Suppressor macrophage (primary cell): ENCODE results near the gene OLA1.

Source experiments
- DNase-seq, 4 experiments: peaks; one replicate each; pipeline ENCODE4 v3.0.0-alpha.2; 2020 to 2022

Gene OLA1

GRCh38 chr2:174180165-174180724 lies 68.1 kb downstream of the OLA1 start:
- no peak for DNase-seq

GRCh38 chr2:174177316-174177890 lies 70.9 kb downstream of the OLA1 start:
- no peak for DNase-seq

- no peak for DNase-seq
Measured at GRCh38 chr2:174176898-174177297, 71.4 kb downstream of the OLA1 start.

GRCh38 chr2:174174741-174175140 lies 73.6 kb downstream of the OLA1 start:
- DNase-seq: no peak

GRCh38 chr2:174172802-174173355 lies 75.5 kb downstream of the OLA1 start:
- DNase-seq: no peak

GRCh38 chr2:174171686-174172445 lies 76.5 kb downstream of the OLA1 start:
- DNase-seq: no peak

- DNase-seq: no peak
Measured at GRCh38 chr2:174169372-174169771, 79.0 kb downstream of the OLA1 start.

- DNase-seq: no peak
Measured at GRCh38 chr2:174166261-174166660, 82.1 kb downstream of the OLA1 start.

- DNase-seq: no peak
Measured at GRCh38 chr2:174161490-174161889, 86.8 kb downstream of the OLA1 start.

- peak; percentile 47 to 56 (median 53) for DNase-seq
Measured at GRCh38 chr2:174158003-174158402, 90.3 kb downstream of the OLA1 start.

GRCh38 chr2:174157053-174157452 lies 91.3 kb downstream of the OLA1 start:
- no peak for DNase-seq

- DNase-seq: peak; percentile 4 to 39 (median 17)
Measured at GRCh38 chr2:174153757-174154680, 94.3 kb downstream of the OLA1 start.

GRCh38 chr2:174149530-174149929 lies 98.8 kb downstream of the OLA1 start:
- DNase-seq: no peak

GRCh38 chr2:174148833-174149232 lies 99.5 kb downstream of the OLA1 start:
- DNase-seq: no peak

GRCh38 chr2:174145827-174146226 lies 102.5 kb downstream of the OLA1 start:
- DNase-seq: peak; percentile 15 to 41 (median 34)

- DNase-seq: no peak
Measured at GRCh38 chr2:174142290-174142689, 106.0 kb downstream of the OLA1 start.

- DNase-seq: peak; percentile 4 to 38 (median 24)
Measured at GRCh38 chr2:174138161-174138560, 110.2 kb downstream of the OLA1 start.

- DNase-seq: no peak
Measured at GRCh38 chr2:174135981-174136380, 112.4 kb downstream of the OLA1 start.

- DNase-seq: no peak
Measured at GRCh38 chr2:174125090-174125489, 123.2 kb downstream of the OLA1 start.

- no peak for DNase-seq
Measured at GRCh38 chr2:174124181-174124580, 124.2 kb downstream of the OLA1 start.

- DNase-seq: no peak
Measured at GRCh38 chr2:174122185-174122584, 126.1 kb downstream of the OLA1 start.

GRCh38 chr2:174121612-174122011 lies 126.7 kb downstream of the OLA1 start:
- no peak for DNase-seq

- DNase-seq: no peak
Measured at GRCh38 chr2:174121175-174121574, 127.2 kb downstream of the OLA1 start.
